Smooth muscle cell (in vitro differentiated cells): Measurements from ENCODE around the gene CATSPERE. TPM values are rescaled to one million over a fixed set of nuclear protein-coding genes. Genes with fewer than 3 reads are reported as not detected.
A peak's percentile ranks its signal among the peaks of the same experiment; 100 is the strongest.

Source experiments
- DNase-seq: peaks from one replicate; lab custom pipeline; 2025; ENCODE audit not compliant: unreplicated experiment; lab: John Stamatoyannopoulos, UW
- H2AFZ ChIP-seq: fragments of 200-600 bp; sonication (generic); 2 replicates; pipeline ENCODE4 v1.6.0; 2016; ENCODE audit warnings: antibody characterized with exemption, low read depth, mild to moderate bottlenecking
- H3F3A ChIP-seq: fragments of 200-600 bp; sonication (generic); 2 replicates; pipeline ENCODE4 v1.6.0; 2017; ENCODE audit warnings: antibody characterized with exemption, low read depth
- H3K27ac ChIP-seq: fragments of 200-600 bp; sonication (generic); 2 replicates; pipeline ENCODE4 v1.5.1; 2016; ENCODE audit warnings: low read depth, mild to moderate bottlenecking
- H3K27me3 ChIP-seq: fragments of 200-600 bp; sonication (generic); 2 replicates; pipeline ENCODE4 v1.6.1; 2016; ENCODE audit warnings: low read depth, mild to moderate bottlenecking
- H3K36me3 ChIP-seq: fragments of 200-600 bp; sonication (generic); 2 replicates; pipeline ENCODE4 v1.5.1; 2016; ENCODE audit warnings: low read depth
- H3K4me1 ChIP-seq: fragments of 200-600 bp; sonication (generic); 2 replicates; pipeline ENCODE4 v1.5.1; 2016; ENCODE audit warnings: low read depth
- H3K4me2 ChIP-seq: fragments of 200-600 bp; sonication (generic); 2 replicates; pipeline ENCODE4 v1.6.0; 2016; ENCODE audit warnings: mild to moderate bottlenecking
- H3K4me3 ChIP-seq: fragments of 200-600 bp; sonication (generic); 2 replicates; pipeline ENCODE4 v1.5.1; 2016; ENCODE audit warnings: mild to moderate bottlenecking
- H3K79me2 ChIP-seq: fragments of 200-600 bp; sonication (generic); 2 replicates; pipeline ENCODE4 v1.6.0; 2016; ENCODE audit warnings: low read depth, mild to moderate bottlenecking
- H3K9ac ChIP-seq: fragments of 200-600 bp; sonication (generic); 2 replicates; pipeline ENCODE4 v1.6.0; 2016; ENCODE audit warnings: low read depth
- H3K9me3 ChIP-seq: fragments of 200-600 bp; sonication (generic); replicated peaks from 2 replicates; pipeline ENCODE4 v1.5.1; 2016; ENCODE audit warnings: low read depth
- H4K20me1 ChIP-seq: fragments of 200-600 bp; sonication (generic); 2 replicates; pipeline ENCODE4 v1.6.0; 2016; ENCODE audit warnings: low read depth
- WGBS: methylation state at CpG from one replicate; pipeline ENCODE4 v1.1.7; 2016; ENCODE audit warnings: low lambda C conversion rate; 5-methylcytosine and 5-hydroxymethylcytosine counted together
- polyA plus RNA-seq: library from polyadenylated mRNA; unstranded; fragments of >200 nt; fragmentation: Nextera tagmentation; extraction: Ambion mirVana; gene quantifications from 2 replicates; pipeline ENCODE4 v1.2.1, GENCODE V29; 2016
- total RNA-seq: library from RNA; depleted of rRNA; stranded (reverse); fragments of >200 nt; gene quantifications from 2 replicates; pipeline ENCODE4 v1.2.3, GENCODE V29; 2014
- TF ChIP-seq, protein P1 (sequence below): fragments of 200-600 bp; sonication (generic); IDR thresholded peaks from 2 replicates; pipeline ENCODE4 v1.5.1; 2017; ENCODE audit warnings: borderline replicate concordance, mild to moderate bottlenecking, antibody characterized with exemption; ENCODE audit not compliant: insufficient read depth, poor library complexity, severe bottlenecking

The CATSPERE gene
- total and polyA plus RNA-seq, 2 experiments from 2014 or later: 0.11 to 0.63 TPM

DNA sequence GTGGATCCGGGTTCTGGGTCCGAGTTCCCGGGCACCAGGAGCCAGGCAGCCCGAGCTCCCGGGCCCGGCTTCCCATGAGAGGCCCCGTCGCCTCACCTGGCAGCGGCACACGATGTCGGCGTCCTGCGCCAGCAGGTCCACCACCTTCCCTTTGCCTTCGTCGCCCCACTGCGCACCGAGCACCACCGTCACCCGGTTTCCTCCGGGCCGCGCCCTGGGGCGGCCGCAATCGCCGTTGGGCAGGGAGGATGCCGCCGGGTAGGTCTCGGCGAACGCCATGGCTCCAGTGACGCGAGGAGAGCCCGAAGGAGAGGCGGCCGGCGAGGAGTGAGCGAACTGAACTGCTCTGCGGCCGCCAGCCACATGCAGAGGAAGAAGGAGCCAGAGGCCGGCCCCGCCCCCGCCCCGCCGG lies 9.5 kb upstream of the CATSPERE start, which contains the start of gene ADSS2:
ADSS2 (minus strand) TSS at position 371 of the 412 bp plus-strand sequence; CDS start at position 279, 92 bp downstream.
- Histone ChIP-seq H3K9me3 (no peaks in the 10 kb centered on the region), H3K9ac (peak within 1 kb of the TSS; percentile 82), H3K4me1 (peaks cover 64% of the 10 kb centered on the region), H3F3A (no peaks in the 10 kb centered on the region), H3K79me2 (peaks cover 42% of the 10 kb centered on the region), H3K36me3 (no peaks in the 10 kb centered on the region), H3K27ac (peak within 1 kb of the TSS; percentile 90), H2AFZ (peak within 1 kb of the TSS; percentile 97), H3K4me3 (peak within 1 kb of the TSS; percentile 88), H3K4me2 (peak within 1 kb of the TSS; percentile 97), H4K20me1 (no peaks in the 10 kb centered on the region), H3K27me3 (no peaks in the 10 kb centered on the region)
- TF ChIP-seq, protein P1, sequence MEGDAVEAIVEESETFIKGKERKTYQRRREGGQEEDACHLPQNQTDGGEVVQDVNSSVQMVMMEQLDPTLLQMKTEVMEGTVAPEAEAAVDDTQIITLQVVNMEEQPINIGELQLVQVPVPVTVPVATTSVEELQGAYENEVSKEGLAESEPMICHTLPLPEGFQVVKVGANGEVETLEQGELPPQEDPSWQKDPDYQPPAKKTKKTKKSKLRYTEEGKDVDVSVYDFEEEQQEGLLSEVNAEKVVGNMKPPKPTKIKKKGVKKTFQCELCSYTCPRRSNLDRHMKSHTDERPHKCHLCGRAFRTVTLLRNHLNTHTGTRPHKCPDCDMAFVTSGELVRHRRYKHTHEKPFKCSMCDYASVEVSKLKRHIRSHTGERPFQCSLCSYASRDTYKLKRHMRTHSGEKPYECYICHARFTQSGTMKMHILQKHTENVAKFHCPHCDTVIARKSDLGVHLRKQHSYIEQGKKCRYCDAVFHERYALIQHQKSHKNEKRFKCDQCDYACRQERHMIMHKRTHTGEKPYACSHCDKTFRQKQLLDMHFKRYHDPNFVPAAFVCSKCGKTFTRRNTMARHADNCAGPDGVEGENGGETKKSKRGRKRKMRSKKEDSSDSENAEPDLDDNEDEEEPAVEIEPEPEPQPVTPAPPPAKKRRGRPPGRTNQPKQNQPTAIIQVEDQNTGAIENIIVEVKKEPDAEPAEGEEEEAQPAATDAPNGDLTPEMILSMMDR: no peak
- under 1% methylated on average over 35 of the region's 45 CpGs for WGBS
- no peak for DNase-seq

DNA sequence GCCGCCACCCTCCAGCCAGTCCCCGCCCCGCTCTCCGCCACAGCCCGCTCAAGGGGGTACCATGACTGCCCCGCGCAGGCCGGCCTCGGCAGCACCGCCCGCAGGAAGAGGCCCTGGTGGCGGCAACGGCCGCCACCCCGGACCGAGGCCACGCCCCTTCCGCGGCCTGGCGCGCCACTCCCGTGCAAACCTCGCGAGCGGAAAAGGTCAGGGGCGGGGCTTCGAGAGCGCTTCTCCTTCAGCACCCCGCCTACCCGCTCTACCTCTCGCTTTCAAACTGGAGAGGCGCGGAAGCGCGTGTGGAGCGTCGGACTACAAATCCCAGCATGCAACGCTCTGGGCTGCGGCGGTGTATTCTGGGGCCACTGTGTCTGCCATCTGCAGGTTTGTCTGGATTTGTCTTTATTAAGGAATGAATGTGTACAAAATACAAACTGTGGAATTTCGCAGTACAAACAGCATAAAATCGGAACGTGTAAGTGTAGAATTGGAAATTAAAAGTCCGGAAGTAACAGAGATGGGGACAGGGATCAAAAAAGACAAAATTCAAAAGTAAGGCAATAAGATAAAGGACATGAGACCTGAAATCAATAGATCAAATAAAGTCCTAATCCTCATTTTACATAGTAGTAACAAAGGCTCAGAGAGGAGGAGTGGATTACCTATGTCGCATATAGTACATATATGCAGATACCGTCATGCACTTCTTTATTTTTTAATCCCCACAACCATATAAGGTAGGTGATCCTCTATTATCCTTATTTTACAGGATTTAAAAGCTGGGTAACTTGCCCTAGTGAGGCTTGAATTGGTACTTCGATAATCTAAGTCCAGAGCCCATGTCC lies 8.9 kb upstream of the CATSPERE start:
- Histone ChIP-seq H3F3A (no peaks in the 10 kb centered on the region), H3K4me2 (peak overlapping the region; percentile 89), H3K27ac (peak overlapping the region; percentile 22), H3K36me3 (no peaks in the 10 kb centered on the region), H2AFZ (peak overlapping the region; percentile 97), H3K4me3 (peak overlapping the region; percentile 88), H3K4me1 (peaks cover 58% of the 10 kb centered on the region), H3K9me3 (no peaks in the 10 kb centered on the region), H3K9ac (no peak overlapping the region), H3K79me2 (peaks cover 36% of the 10 kb centered on the region), H4K20me1 (no peaks in the 10 kb centered on the region), H3K27me3 (no peaks in the 10 kb centered on the region)
- TF ChIP-seq, protein P1: peak; percentile 24
- DNase-seq: peak; percentile 95
- 10% methylated on average over 36 of the region's 47 CpGs for WGBS

DNA sequence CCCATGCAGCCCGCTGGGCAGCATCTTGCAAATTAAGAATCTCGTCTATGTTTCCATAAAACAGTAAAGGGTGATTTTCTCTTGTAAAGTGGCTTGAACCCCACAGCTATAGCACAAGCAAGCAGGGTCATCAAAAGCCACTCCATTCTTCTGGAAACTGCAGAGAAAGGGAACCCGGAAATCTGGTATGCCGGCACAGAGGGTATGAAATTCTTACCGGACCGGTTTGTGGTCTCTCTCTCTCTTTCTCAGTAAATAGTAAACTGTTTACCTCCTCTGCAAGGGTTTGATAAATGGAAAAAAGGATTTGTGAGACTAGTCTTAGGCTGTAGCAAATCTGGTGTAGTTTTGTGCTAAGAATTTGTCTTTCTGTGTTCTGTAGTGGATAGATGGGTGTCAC lies 6.7 kb upstream of the CATSPERE start:
- Histone ChIP-seq H2AFZ (peak overlapping the region; percentile 65), H3F3A (no peaks in the 10 kb centered on the region), H4K20me1 (no peaks in the 10 kb centered on the region), H3K36me3 (no peaks in the 10 kb centered on the region), H3K27me3 (no peaks in the 10 kb centered on the region), H3K4me1 (peaks cover 36% of the 10 kb centered on the region), H3K79me2 (peaks cover 14% of the 10 kb centered on the region), H3K9me3 (no peaks in the 10 kb centered on the region), H3K9ac (no peak overlapping the region), H3K27ac (peak overlapping the region; percentile 18), H3K4me2 (peak overlapping the region; percentile 53), H3K4me3 (peak overlapping the region; percentile 13)
- TF ChIP-seq, protein P1: no peak
- no peak for DNase-seq
- WGBS: 41% methylated on average over 6 of the region's 6 CpGs
